Fibroblast of mammary gland (primary cell): Measurements from ENCODE around the gene OSBPL6.

Experiments
- DNase-seq: peaks from one replicate; pipeline ENCODE4 v3.0.0-alpha.2; 2010; ENCODE audit warnings: low read depth
- H3K4me3 ChIP-seq: 2 replicates; pipeline ENCODE4 v1.5.1; 2011; ENCODE audit warnings: low read depth, mild to moderate bottlenecking, low read length, moderate library complexity; ENCODE audit not compliant: control insufficient read depth
- CTCF ChIP-seq: conservative IDR thresholded peaks from 2 replicates; pipeline ENCODE4 v1.5.1; 2011; ENCODE audit warnings: low read depth, low read length, inconsistent platforms; ENCODE audit not compliant: control insufficient read depth, insufficient read depth

Gene OSBPL6

GRCh38 chr2:178324077-178324476, 129.8 kb downstream of the OSBPL6 start:
- no peak for DNase-seq
- no peak for TF ChIP-seq CTCF
- no peak overlapping the region for H3K4me3 ChIP-seq

- no peak for DNase-seq
- TF ChIP-seq CTCF, result no peak
- no peak overlapping the region for H3K4me3 ChIP-seq
Observed at GRCh38 chr2:178325268-178325667, 131.0 kb downstream of the OSBPL6 start.

- TF ChIP-seq CTCF, result no peak
- DNase-seq, result no peak
- no peak overlapping the region for H3K4me3 ChIP-seq
Observed at GRCh38 chr2:178327516-178327915, 133.2 kb downstream of the OSBPL6 start.

GRCh38 chr2:178328037-178328436, 133.7 kb downstream of the OSBPL6 start:
- H3K4me3 ChIP-seq, result no peak overlapping the region
- TF ChIP-seq CTCF, result no peak
- peak; percentile 49 for DNase-seq

GRCh38 chr2:178330175-178331017, 136.1 kb downstream of the OSBPL6 start:
- no peak for TF ChIP-seq CTCF
- no peak for DNase-seq

GRCh38 chr2:178331474-178332432, 137.4 kb downstream of the OSBPL6 start:
- H3K4me3 ChIP-seq, result no peak overlapping the region
- TF ChIP-seq CTCF, result no peak
- no peak for DNase-seq

More at GRCh38 chr2:178330175-178331017, 136.1 kb downstream of the OSBPL6 start:
- H3K4me3 ChIP-seq, result no peak overlapping the region
